HepG2 (cell line): ENCODE data around the gene MRNIP. TPM values are rescaled to one million over a fixed set of nuclear protein-coding genes. Genes with fewer than 3 reads are reported as not detected.

Source experiments
- DR1 ChIP-seq: sonication (generic); formaldehyde crosslinking; IDR thresholded peaks from 2 replicates; pipeline ENCODE4 v1.8.0; 2021; ENCODE audit warnings: mild to moderate bottlenecking, missing genetic modification reagents, inconsistent platforms
- GATA4 ChIP-seq: sonication (generic); IDR thresholded peaks from 2 replicates; pipeline ENCODE4 v1.6.1; 2016; ENCODE audit warnings: antibody characterized with exemption, low read depth, borderline replicate concordance
- HMG20B ChIP-seq: conservative IDR thresholded peaks from 2 replicates; pipeline ENCODE4 v1.6.1; 2016; ENCODE audit warnings: missing genetic modification reagents, missing compliant biosample characterization
- KMT2B ChIP-seq: IDR thresholded peaks from 2 replicates; pipeline ENCODE4 v1.6.1; 2016; ENCODE audit warnings: missing genetic modification reagents, missing compliant biosample characterization
- MAFG ChIP-seq: sonication (generic); formaldehyde crosslinking; IDR thresholded peaks from 2 replicates; pipeline ENCODE4 v1.5.1; 2020; ENCODE audit warnings: mild to moderate bottlenecking, missing genetic modification reagents
- SOX6 ChIP-seq, 2 experiments: fragments of 450-650 bp in 1 of 2; sonication (generic) in 1 of 2; formaldehyde crosslinking in 1 of 2; IDR thresholded peaks; 2 replicates each; pipeline versions ENCODE4 v1.4.0 to v1.6.1; 2017 to 2020; ENCODE audit warnings: antibody characterized with exemption in 1 of 2, mild to moderate bottlenecking in 1 of 2, missing genetic modification reagents in 1 of 2
- TOPORS ChIP-seq: sonication (generic); formaldehyde crosslinking; IDR thresholded peaks from 2 replicates; pipeline ENCODE4 v1.8.0; 2023; ENCODE audit warnings: mild to moderate bottlenecking, missing genetic modification reagents
- ZFP41 ChIP-seq: sonication (generic); formaldehyde crosslinking; IDR thresholded peaks from 2 replicates; pipeline ENCODE4 v1.4.0; 2020; ENCODE audit warnings: mild to moderate bottlenecking, missing genetic modification reagents, borderline replicate concordance
- ZKSCAN1 ChIP-seq: fragments of 150-350 bp; IDR thresholded peaks from 2 replicates; pipeline ENCODE4 v1.6.1; 2014; ENCODE audit warnings: low read length
- ZNF136 ChIP-seq: sonication (generic); formaldehyde crosslinking; IDR thresholded peaks from 2 replicates; pipeline ENCODE4 v1.8.1; 2022; ENCODE audit warnings: low read depth, mild to moderate bottlenecking, moderate library complexity, missing genetic modification reagents
- polyA plus RNA-seq, 8 experiments: library from polyadenylated mRNA; depleted of rRNA in 3 of 8; stranded (reverse) in 7 of 8; unstranded in 1 of 8; fragments of >200 nt; fragmentation: Illumina TruSeq in 4 of 8; extraction: Trizol in 4 of 8; gene quantifications; 2 replicates each; pipeline versions ENCODE4 v1.2.1 to v1.2.3, GENCODE V29; 2011 to 2016; ENCODE audit warnings: low read depth in 4 of 8, missing spikeins in 1 of 8, mixed read lengths in 1 of 8; ENCODE audit not compliant: insufficient read depth in 1 of 8
- total RNA-seq, 5 experiments: library from RNA; depleted of rRNA; stranded (reverse); fragments of >200 nt; fragmentation: Illumina TruSeq; extraction: Trizol; gene quantifications; 2 replicates each; pipeline ENCODE4 v1.2.3, GENCODE V29; 2016; ENCODE audit warnings: low read depth in 1 of 5
- TF ChIP-seq, protein P1 (sequence below): sonication (generic); formaldehyde crosslinking; IDR thresholded peaks from 2 replicates; pipeline ENCODE4 v1.9.0; 2022; ENCODE audit warnings: low read depth, missing genetic modification reagents
- TF ChIP-seq, protein P2 (sequence below): IDR thresholded peaks from 2 replicates; pipeline ENCODE4 v1.4.0; 2020; ENCODE audit warnings: mild to moderate bottlenecking, missing genetic modification reagents
- TF ChIP-seq, protein P3 (sequence below): sonication (generic); formaldehyde crosslinking; IDR thresholded peaks from 2 replicates; pipeline ENCODE4 v1.9.0; 2021; ENCODE audit warnings: missing genetic modification reagents, borderline replicate concordance
- TF ChIP-seq, protein P4 (sequence below): sonication (generic); formaldehyde crosslinking; IDR thresholded peaks from 2 replicates; pipeline ENCODE4 v1.5.1; 2020; ENCODE audit warnings: missing genetic modification reagents, mild to moderate bottlenecking, borderline replicate concordance

MRNIP gene
- total and polyA plus RNA-seq, 2 of the 13 experiments (the other 11 are each of a cell fraction or from before 2014, with no cell fraction given) = 15.5 to 34.1 TPM

DNA sequence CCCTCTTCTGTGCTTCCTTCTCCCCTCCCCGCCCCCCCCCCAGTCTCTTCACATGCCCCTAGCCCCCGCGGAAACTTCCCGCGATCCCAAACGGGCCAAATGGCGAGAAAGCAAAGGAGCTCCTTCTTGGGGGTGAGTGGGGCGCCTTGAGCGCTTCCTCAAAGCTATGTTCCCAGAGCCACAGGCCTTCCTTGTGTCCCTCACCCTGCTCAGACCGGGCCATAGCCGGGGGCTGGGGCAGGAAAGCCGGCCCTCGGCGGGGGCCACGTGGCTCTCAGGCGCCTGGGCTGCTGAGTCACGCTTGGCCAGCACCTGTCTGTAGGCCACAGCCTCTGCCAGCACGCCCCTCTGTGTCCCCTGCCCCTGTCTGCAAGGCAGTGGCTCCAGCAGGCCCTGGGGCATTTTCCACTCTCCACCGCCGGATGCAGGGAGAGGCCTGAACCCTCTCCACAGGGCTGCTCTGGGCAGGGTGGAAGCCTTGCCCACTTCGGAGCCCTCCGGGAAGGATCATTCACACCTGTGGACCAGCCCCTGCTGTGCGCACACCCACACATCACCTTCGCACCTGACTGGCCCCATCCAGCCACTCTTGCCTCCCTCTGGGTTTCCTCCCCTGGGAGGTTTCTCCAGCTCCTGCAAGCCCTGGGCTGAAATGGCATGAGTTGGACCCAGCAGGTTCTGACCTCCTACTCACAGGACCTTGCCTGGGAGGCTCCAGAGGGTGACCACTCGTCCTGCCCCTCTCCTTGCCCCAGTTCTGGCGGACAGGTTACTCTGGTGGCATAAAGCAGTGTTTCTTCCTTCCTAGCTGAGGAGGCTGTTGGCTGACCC lies 39.1 kb downstream of the MRNIP start (continued):
- TF ChIP-seq, protein P1, sequence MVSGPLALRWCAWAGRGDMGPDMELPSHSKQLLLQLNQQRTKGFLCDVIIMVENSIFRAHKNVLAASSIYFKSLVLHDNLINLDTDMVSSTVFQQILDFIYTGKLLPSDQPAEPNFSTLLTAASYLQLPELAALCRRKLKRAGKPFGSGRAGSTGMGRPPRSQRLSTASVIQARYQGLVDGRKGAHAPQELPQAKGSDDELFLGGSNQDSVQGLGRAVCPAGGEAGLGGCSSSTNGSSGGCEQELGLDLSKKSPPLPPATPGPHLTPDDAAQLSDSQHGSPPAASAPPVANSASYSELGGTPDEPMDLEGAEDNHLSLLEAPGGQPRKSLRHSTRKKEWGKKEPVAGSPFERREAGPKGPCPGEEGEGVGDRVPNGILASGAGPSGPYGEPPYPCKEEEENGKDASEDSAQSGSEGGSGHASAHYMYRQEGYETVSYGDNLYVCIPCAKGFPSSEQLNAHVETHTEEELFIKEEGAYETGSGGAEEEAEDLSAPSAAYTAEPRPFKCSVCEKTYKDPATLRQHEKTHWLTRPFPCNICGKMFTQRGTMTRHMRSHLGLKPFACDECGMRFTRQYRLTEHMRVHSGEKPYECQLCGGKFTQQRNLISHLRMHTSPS (CRISPR knock-in tag) = peak; percentile 52; the same call in 1 of the 2 replicates
- peak; percentile 35; the same call in 1 of the 2 replicates for TF ChIP-seq DR1 (CRISPR knock-in tag)
- no peak for TF ChIP-seq GATA4
- TF ChIP-seq, protein P2, sequence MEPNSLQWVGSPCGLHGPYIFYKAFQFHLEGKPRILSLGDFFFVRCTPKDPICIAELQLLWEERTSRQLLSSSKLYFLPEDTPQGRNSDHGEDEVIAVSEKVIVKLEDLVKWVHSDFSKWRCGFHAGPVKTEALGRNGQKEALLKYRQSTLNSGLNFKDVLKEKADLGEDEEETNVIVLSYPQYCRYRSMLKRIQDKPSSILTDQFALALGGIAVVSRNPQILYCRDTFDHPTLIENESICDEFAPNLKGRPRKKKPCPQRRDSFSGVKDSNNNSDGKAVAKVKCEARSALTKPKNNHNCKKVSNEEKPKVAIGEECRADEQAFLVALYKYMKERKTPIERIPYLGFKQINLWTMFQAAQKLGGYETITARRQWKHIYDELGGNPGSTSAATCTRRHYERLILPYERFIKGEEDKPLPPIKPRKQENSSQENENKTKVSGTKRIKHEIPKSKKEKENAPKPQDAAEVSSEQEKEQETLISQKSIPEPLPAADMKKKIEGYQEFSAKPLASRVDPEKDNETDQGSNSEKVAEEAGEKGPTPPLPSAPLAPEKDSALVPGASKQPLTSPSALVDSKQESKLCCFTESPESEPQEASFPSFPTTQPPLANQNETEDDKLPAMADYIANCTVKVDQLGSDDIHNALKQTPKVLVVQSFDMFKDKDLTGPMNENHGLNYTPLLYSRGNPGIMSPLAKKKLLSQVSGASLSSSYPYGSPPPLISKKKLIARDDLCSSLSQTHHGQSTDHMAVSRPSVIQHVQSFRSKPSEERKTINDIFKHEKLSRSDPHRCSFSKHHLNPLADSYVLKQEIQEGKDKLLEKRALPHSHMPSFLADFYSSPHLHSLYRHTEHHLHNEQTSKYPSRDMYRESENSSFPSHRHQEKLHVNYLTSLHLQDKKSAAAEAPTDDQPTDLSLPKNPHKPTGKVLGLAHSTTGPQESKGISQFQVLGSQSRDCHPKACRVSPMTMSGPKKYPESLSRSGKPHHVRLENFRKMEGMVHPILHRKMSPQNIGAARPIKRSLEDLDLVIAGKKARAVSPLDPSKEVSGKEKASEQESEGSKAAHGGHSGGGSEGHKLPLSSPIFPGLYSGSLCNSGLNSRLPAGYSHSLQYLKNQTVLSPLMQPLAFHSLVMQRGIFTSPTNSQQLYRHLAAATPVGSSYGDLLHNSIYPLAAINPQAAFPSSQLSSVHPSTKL (CRISPR knock-in tag) = no peak
- TF ChIP-seq, protein P3, sequence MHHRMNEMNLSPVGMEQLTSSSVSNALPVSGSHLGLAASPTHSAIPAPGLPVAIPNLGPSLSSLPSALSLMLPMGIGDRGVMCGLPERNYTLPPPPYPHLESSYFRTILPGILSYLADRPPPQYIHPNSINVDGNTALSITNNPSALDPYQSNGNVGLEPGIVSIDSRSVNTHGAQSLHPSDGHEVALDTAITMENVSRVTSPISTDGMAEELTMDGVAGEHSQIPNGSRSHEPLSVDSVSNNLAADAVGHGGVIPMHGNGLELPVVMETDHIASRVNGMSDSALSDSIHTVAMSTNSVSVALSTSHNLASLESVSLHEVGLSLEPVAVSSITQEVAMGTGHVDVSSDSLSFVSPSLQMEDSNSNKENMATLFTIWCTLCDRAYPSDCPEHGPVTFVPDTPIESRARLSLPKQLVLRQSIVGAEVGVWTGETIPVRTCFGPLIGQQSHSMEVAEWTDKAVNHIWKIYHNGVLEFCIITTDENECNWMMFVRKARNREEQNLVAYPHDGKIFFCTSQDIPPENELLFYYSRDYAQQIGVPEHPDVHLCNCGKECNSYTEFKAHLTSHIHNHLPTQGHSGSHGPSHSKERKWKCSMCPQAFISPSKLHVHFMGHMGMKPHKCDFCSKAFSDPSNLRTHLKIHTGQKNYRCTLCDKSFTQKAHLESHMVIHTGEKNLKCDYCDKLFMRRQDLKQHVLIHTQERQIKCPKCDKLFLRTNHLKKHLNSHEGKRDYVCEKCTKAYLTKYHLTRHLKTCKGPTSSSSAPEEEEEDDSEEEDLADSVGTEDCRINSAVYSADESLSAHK (CRISPR knock-in tag) = no peak
- TF ChIP-seq KMT2B = no peak
- 0 out of 2 replicates have a peak, but pooled peaks have one; percentile 21 for TF ChIP-seq ZNF136 (CRISPR knock-in tag)
- peak; percentile 99 for TF ChIP-seq MAFG
- TF ChIP-seq ZKSCAN1 = no peak
- TF ChIP-seq HMG20B (CRISPR knock-in tag) = peak; percentile 44; the same call in 1 of the 2 replicates
- TF ChIP-seq, protein P4, sequence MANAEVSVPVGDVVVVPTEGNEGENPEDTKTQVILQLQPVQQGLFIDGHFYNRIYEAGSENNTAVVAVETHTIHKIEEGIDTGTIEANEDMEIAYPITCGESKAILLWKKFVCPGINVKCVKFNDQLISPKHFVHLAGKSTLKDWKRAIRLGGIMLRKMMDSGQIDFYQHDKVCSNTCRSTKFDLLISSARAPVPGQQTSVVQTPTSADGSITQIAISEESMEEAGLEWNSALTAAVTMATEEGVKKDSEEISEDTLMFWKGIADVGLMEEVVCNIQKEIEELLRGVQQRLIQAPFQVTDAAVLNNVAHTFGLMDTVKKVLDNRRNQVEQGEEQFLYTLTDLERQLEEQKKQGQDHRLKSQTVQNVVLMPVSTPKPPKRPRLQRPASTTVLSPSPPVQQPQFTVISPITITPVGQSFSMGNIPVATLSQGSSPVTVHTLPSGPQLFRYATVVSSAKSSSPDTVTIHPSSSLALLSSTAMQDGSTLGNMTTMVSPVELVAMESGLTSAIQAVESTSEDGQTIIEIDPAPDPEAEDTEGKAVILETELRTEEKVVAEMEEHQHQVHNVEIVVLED = no peak
- peak; percentile 21 for TF ChIP-seq TOPORS (CRISPR knock-in tag)
- no peak for TF ChIP-seq ZFP41 (CRISPR knock-in tag)
- no peak for TF ChIP-seq SOX6 (IDR thresholded peaks at IDR 0.05)
- no peak for TF ChIP-seq SOX6 (CRISPR knock-in tag; IDR thresholded peaks at IDR 0.05)
